Measurements from ENCODE around the gene CEP72. TPM values are rescaled to one million over a fixed set of nuclear protein-coding genes. Genes with fewer than 3 reads are reported as not detected.

CEP72 gene
- total RNA-seq, 1 donor from 2014 or later, result 4.8 TPM

- peaks cover 45% of the 10 kb centered on the region for H3K27me3 ChIP-seq (ENCODE audit: control insufficient read depth, insufficient read depth, low read length)
- H3K36me3 ChIP-seq (ENCODE audit: control insufficient read depth, insufficient read depth, low read length), result no peaks in the 10 kb centered on the region
- TF ChIP-seq, protein P1, sequence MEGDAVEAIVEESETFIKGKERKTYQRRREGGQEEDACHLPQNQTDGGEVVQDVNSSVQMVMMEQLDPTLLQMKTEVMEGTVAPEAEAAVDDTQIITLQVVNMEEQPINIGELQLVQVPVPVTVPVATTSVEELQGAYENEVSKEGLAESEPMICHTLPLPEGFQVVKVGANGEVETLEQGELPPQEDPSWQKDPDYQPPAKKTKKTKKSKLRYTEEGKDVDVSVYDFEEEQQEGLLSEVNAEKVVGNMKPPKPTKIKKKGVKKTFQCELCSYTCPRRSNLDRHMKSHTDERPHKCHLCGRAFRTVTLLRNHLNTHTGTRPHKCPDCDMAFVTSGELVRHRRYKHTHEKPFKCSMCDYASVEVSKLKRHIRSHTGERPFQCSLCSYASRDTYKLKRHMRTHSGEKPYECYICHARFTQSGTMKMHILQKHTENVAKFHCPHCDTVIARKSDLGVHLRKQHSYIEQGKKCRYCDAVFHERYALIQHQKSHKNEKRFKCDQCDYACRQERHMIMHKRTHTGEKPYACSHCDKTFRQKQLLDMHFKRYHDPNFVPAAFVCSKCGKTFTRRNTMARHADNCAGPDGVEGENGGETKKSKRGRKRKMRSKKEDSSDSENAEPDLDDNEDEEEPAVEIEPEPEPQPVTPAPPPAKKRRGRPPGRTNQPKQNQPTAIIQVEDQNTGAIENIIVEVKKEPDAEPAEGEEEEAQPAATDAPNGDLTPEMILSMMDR (IDR thresholded peaks at IDR 0.05; ENCODE audit: insufficient read depth, low read length, poor library complexity, severe bottlenecking), result no peak
- H3K4me3 ChIP-seq (ENCODE audit: low read depth, low read length), result no peak overlapping the region
- peak; percentile 70 for DNase-seq (ENCODE audit: low read depth)
Measured at GRCh38 chr5:672329-673160, 60.4 kb downstream of the CEP72 start.

GRCh38 chr5:673161-673830 is 61.2 kb downstream of the CEP72 start:
- Histone ChIP-seq H3K27me3 (ENCODE audit: control insufficient read depth, insufficient read depth, low read length) (peaks cover 45% of the 10 kb centered on the region), H3K36me3 (ENCODE audit: control insufficient read depth, insufficient read depth, low read length) (no peaks in the 10 kb centered on the region), H3K4me3 (ENCODE audit: low read depth, low read length) (no peak overlapping the region)
- TF ChIP-seq, protein P1 (IDR thresholded peaks at IDR 0.05; ENCODE audit: insufficient read depth, low read length, poor library complexity, severe bottlenecking), result no peak
- no peak for DNase-seq (ENCODE audit: low read depth)

DNA sequence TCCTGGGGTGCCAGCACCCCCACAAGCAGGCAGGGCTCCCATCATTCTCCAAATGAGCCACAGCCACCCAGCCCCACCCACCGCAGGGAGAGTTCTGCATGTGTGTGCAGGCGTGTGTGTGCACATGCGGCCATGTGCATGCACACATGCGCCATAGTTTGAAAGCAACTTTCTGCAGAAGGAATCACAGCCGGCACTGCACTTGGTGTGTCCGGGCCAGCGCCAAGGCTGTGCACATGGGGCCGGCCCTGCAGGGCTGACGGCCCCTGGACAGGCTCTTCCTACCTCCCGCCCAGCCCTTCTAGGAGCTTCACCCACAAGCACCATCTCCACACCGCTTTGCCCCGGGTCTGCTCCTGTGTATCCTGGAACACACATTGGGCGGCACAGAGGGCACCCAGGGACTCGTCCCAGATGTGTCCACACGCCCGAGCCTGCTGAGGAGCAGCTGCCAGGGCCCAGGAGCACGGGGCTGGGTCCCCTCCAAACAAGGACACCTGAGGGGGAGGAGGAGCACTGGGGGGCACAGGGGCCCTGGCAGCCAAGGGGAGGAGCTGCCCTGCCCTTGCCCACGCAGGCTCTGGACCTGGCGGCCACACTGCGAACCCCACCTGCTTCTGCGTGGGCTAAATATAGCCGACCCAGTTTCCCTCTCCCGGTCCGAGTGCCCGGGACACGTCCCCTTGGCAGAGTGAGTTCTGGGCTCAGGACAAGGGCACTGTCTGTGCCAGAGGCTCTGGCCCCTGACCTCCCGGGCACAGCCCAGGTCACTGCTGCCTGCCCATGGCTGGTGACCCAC is 61.9 kb downstream of the CEP72 start:
- H3K36me3 ChIP-seq (ENCODE audit: control insufficient read depth, insufficient read depth, low read length), result no peaks in the 10 kb centered on the region
- DNase-seq (ENCODE audit: low read depth), result no peak

DNA sequence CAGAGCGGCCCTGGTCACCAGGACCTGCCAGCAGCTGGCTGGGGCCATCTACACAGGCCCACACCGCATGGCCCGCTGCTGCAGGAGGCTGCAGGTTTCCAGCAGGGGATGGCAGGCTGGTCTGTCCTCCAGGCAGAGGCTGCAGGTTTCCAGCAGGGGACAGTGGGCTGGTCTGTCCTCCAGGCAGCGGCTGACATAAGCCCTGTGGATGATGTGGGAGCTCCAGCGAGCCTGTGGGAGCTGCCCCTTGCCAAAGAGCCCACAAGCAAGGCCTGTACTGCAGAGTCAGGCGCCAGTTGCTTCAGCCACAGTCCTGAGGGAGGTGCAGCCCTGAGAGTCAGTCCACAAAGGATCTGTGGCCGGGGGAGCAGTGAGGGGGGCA is 62.5 kb downstream of the CEP72 start:
- Histone ChIP-seq H3K27me3 (ENCODE audit: control insufficient read depth, insufficient read depth, low read length) (peaks cover 45% of the 10 kb centered on the region), H3K36me3 (ENCODE audit: control insufficient read depth, insufficient read depth, low read length) (no peaks in the 10 kb centered on the region), H3K4me3 (ENCODE audit: low read depth, low read length) (no peak overlapping the region)
- TF ChIP-seq, protein P1 (IDR thresholded peaks at IDR 0.05; ENCODE audit: insufficient read depth, low read length, poor library complexity, severe bottlenecking), result no peak
- no peak for DNase-seq (ENCODE audit: low read depth)

More for the DNA sequence above, 61.9 kb downstream of the CEP72 start:
- peaks cover 45% of the 10 kb centered on the region for H3K27me3 ChIP-seq (ENCODE audit: control insufficient read depth, insufficient read depth, low read length)
- TF ChIP-seq, protein P1 (IDR thresholded peaks at IDR 0.05; ENCODE audit: insufficient read depth, low read length, poor library complexity, severe bottlenecking), result no peak
- no peak overlapping the region for H3K4me3 ChIP-seq (ENCODE audit: low read depth, low read length)

GRCh38 chr5:675111-675870 is 63.2 kb downstream of the CEP72 start:
- TF ChIP-seq, protein P1 (IDR thresholded peaks at IDR 0.05; ENCODE audit: insufficient read depth, low read length, poor library complexity, severe bottlenecking), result no peak
- DNase-seq (ENCODE audit: low read depth), result no peak
- Histone ChIP-seq H3K4me3 (ENCODE audit: low read depth, low read length) (no peak overlapping the region), H3K36me3 (ENCODE audit: control insufficient read depth, insufficient read depth, low read length) (no peaks in the 10 kb centered on the region), H3K27me3 (ENCODE audit: control insufficient read depth, insufficient read depth, low read length) (peaks cover 45% of the 10 kb centered on the region)

Measured in kidney epithelial cell (primary cell).